GM12878 (cell line): ENCODE data around the gene ADCY10. TPM values are rescaled to one million over a fixed set of nuclear protein-coding genes. Genes with fewer than 3 reads are reported as not detected.
"Not testable (repeated sequence)": the region's sequence is repeated elsewhere in the genome, so short reads cannot be mapped to it uniquely, and the experiment has no call there.

Source experiments
- ATAC-seq: fragments of 200-7000 bp; cut with Tn5 transposase; 3 replicates; pipeline ENCODE4 v1.9.1; 2020; ENCODE audit warnings: mild to moderate bottlenecking, moderate library complexity
- BruUV-seq: library from RNA; stranded (reverse); fragments of 400-500 nt; replicated peaks from 2 replicates; lab custom pipeline; 2021; lab: Mats Ljungman, UMichigan
- CTCF ChIA-PET: fragments of 300-600 bp; sonication (Branson Sonifier 250); formaldehyde crosslinking; extraction: SDS; loops from one replicate; lab custom pipeline; 2021; ENCODE audit warnings: inconsistent platforms; lab: Yijun Ruan, JAX
- POLR2A ChIA-PET: fragments of 350-600 bp; formaldehyde crosslinking; extraction: SDS; loops from one replicate; lab custom pipeline; 2021; ENCODE audit warnings: inconsistent platforms; lab: Charles Lee
- RAD21 ChIA-PET: fragments of 300-600 bp; sonication (Branson Sonifier 250); formaldehyde crosslinking; loops from one replicate; lab custom pipeline; 2023; ENCODE audit warnings: antibody characterized with exemption; ENCODE audit not compliant: unreplicated experiment; lab: Charles Lee
- SMC1A ChIA-PET: fragments of 300-600 bp; sonication (Branson Sonifier 250); formaldehyde crosslinking; loops from one replicate; lab custom pipeline; 2023; ENCODE audit not compliant: unreplicated experiment, uncharacterized antibody; lab: Charles Lee
- DNase-seq: peaks from one replicate; pipeline ENCODE4 v3.0.0-alpha.2; 2011; ENCODE audit warnings: low read depth, low spot score
- FAIRE-seq: peaks from 3 replicates; lab custom pipeline; 2011; peaks lifted over from hg19 to GRCh38; lab: Jason Lieb, UNC
- H2AFZ ChIP-seq: 2 replicates; pipeline ENCODE4 v1.6.0; 2011; ENCODE audit warnings: low read depth, low read length, control low read depth; ENCODE audit not compliant: control insufficient read depth
- H3K27ac ChIP-seq: 2 replicates; pipeline ENCODE4 v1.5.1; 2011; ENCODE audit warnings: control low read depth; ENCODE audit not compliant: control insufficient read depth, insufficient read depth
- H3K27me3 ChIP-seq, 2 experiments: replicated peaks in 1 of 2; 2 replicates each; pipeline versions ENCODE4 v1.6.0 to v1.6.1; 2011; ENCODE audit warnings: low read length in 1 of 2; ENCODE audit not compliant: control insufficient read depth in 2 of 2, insufficient read depth in 2 of 2
- H3K36me3 ChIP-seq, 2 experiments: 2 replicates each; pipeline ENCODE4 v1.5.1; 2011; ENCODE audit warnings: low read length in 1 of 2; ENCODE audit not compliant: control insufficient read depth in 2 of 2, insufficient read depth in 2 of 2
- H3K4me1 ChIP-seq: 2 replicates; pipeline ENCODE4 v1.6.1; 2011; ENCODE audit warnings: mild to moderate bottlenecking, low read length, moderate library complexity, mixed read lengths; ENCODE audit not compliant: control insufficient read depth, insufficient read depth
- H3K4me2 ChIP-seq: 2 replicates; pipeline ENCODE4 v1.6.0; 2011; ENCODE audit warnings: control low read depth; ENCODE audit not compliant: control insufficient read depth, insufficient read depth
- H3K4me3 ChIP-seq: fragments of 200-600 bp; sonication (generic); 2 replicates; pipeline ENCODE4 v1.5.1; 2016
- H3K79me2 ChIP-seq: 2 replicates; pipeline ENCODE4 v1.6.0; 2011; ENCODE audit warnings: low read length; ENCODE audit not compliant: control insufficient read depth, insufficient read depth
- H3K9ac ChIP-seq: 2 replicates; pipeline ENCODE4 v1.8.0; 2011; ENCODE audit warnings: low read length, control low read depth, mixed read lengths; ENCODE audit not compliant: control insufficient read depth, insufficient read depth
- H3K9me3 ChIP-seq: replicated peaks from 3 replicates; pipeline ENCODE4 v1.5.1; 2011; ENCODE audit warnings: mild to moderate bottlenecking, low read length; ENCODE audit not compliant: control insufficient read depth, insufficient read depth
- H4K20me1 ChIP-seq: 2 replicates; pipeline ENCODE4 v1.6.0; 2011; ENCODE audit not compliant: control insufficient read depth, insufficient read depth
- EZH2 ChIP-seq: IDR thresholded peaks from 2 replicates; pipeline ENCODE4 v1.6.1; 2012; ENCODE audit warnings: low read depth, mild to moderate bottlenecking, control low read depth, inconsistent platforms, low read length, borderline replicate concordance; ENCODE audit not compliant: control insufficient read depth
- WGBS: methylation state at CpG from one replicate; pipeline ENCODE4 v1.1.6; 2016; ENCODE audit warnings: low lambda C conversion rate; ENCODE audit not compliant: insufficient replicate concordance, insufficient coverage; ENCODE audit errors: missing lambda C conversion rate; 5-methylcytosine and 5-hydroxymethylcytosine counted together
- in situ Hi-C: fragments of 300-500 bp; cut with MboI; formaldehyde crosslinking; loops from 9 replicates; pipeline ENCODE4 v1.14.3; 2018; ENCODE audit warnings: mixed read lengths
- intact Hi-C: fragments of 100-400 bp; cut with micrococcal nuclease; formaldehyde crosslinking; loops from one replicate; pipeline ENCODE4 v1.14.2; 2022; ENCODE audit not compliant: unreplicated experiment
- polyA plus RNA-seq, 11 experiments: library from polyadenylated mRNA; depleted of rRNA in 4 of 11; unstranded in 6 of 11; stranded (reverse) in 5 of 11; fragments of >200 nt; fragmentation: Nextera tagmentation in 4 of 11; fragmentation: Illumina TruSeq in 1 of 11; extraction: Ambion mirVana in 4 of 11; extraction: Trizol in 1 of 11; gene quantifications; 1 replicate in 1 of 11; 2 replicates in 10 of 11; pipeline versions ENCODE4 v1.2.1 to v1.2.3, GENCODE V29; 2011 to 2016; ENCODE audit warnings: inconsistent platforms in 2 of 11, missing spikeins in 2 of 11, low read depth in 1 of 11
- total RNA-seq, 4 experiments: library from RNA; depleted of rRNA in 3 of 4; stranded (reverse); fragments of >200 nt in 3 of 4; fragmentation: Illumina TruSeq in 1 of 4; extraction: Trizol in 1 of 4; gene quantifications; 2 replicates each; pipeline versions ENCODE4 v1.2.1 to v1.2.3, GENCODE V29; 2013 to 2021

The ADCY10 gene
- total and polyA plus RNA-seq, 10 of the 15 experiments (the other 5 are each of a cell fraction or from before 2014, with no cell fraction given): 0.13 to 0.22 TPM; not detected in 8

- ATAC-seq, H3K27ac ChIP-seq, H3K4me3 ChIP-seq, BruUV-seq, H3K27me3 ChIP-seq, DNase-seq, intact Hi-C loops, H3K4me1 ChIP-seq, H3K9ac ChIP-seq, H4K20me1 ChIP-seq, H3K79me2 ChIP-seq, in situ Hi-C loops, H3K36me3 ChIP-seq, H3K9me3 ChIP-seq, H2AFZ ChIP-seq, FAIRE-seq, H3K4me2 ChIP-seq, POLR2A ChIA-PET, RAD21 ChIA-PET: not testable (repeated sequence)
- CTCF ChIA-PET: interaction anchor here (0.6 kb wide), 1 partner anchor 225 kb away, joined by 3 read pairs; no protein-coding TSS in a partner anchor
- WGBS: 63% methylated on average over 5 of the region's 5 CpGs
- SMC1A ChIA-PET: interaction anchor here (0.6 to 1.8 kb wide), 4 partner anchors 11 to 252 kb away, joined by 3 to 8 read pairs (median 3); no protein-coding TSS in a partner anchor
Observed at GRCh38 chr1:167830668-167831067, 83.3 kb downstream of the ADCY10 start.

- WGBS: 12% methylated on average over 2 of the region's 2 CpGs
- H2AFZ ChIP-seq: no peak overlapping the region
- H3K4me2 ChIP-seq: no peak overlapping the region
- no peak overlapping the region for H3K9ac ChIP-seq
- POLR2A ChIA-PET: no interaction called here
- TF ChIP-seq EZH2: no peak
- TF ChIP-seq, all 136 proteins: peak for 0
- intact Hi-C loops (no loop called here), in situ Hi-C loops (no loop called here)
- Histone ChIP-seq H3K9me3 (no peaks in the 10 kb centered on the region), H3K4me1 (no peaks in the 10 kb centered on the region), H3K79me2 (no peaks in the 10 kb centered on the region), H3K4me3 (no peak overlapping the region), H3K27ac (no peak overlapping the region), H3K27me3 (no peaks in the 10 kb centered on the region), H3K36me3 (no peaks in the 10 kb centered on the region), H4K20me1 (no peaks in the 10 kb centered on the region)
- ATAC-seq (no peak), FAIRE-seq (no peak), DNase-seq (no peak)
- no TSS peak for BruUV-seq
- ChIA-PET SMC1A (interaction anchor here (1.2 to 1.8 kb wide), 2 partner anchors 56 to 253 kb away, joined by 3 to 8 read pairs; no protein-coding TSS in a partner anchor), CTCF (interaction anchor here (1.4 kb wide), 1 partner anchor 405 kb away, joined by 3 read pairs; no protein-coding TSS in a partner anchor), RAD21 (interaction anchor here (0.7 kb wide), 1 partner anchor 94 kb away, joined by 3 read pairs; no protein-coding TSS in a partner anchor)
Observed at GRCh38 chr1:167829868-167830267, 84.1 kb downstream of the ADCY10 start.
